Natural killer cell (primary cell): ENCODE results near the gene SCFD2. TPM values are rescaled to one million over a fixed set of nuclear protein-coding genes. Genes with fewer than 3 reads are reported as not detected.

Experiments
- ATAC-seq, 3 donors: fragments of 150-1000 bp in 2 of 3; fragments of 200-7000 bp in 1 of 3; cut with Tn5 transposase; 1 replicate in 1 of 3; 2 replicates in 2 of 3; pipeline ENCODE4 v1.10.0; 2021; ENCODE audit warnings: mild to moderate bottlenecking in 2 of 3, moderate library complexity in 2 of 3
- DNase-seq, 2 donors: peaks; one replicate each; pipeline versions ENCODE4 v3.0.0 to v3.0.0-alpha.2; 2013 to 2021; ENCODE audit warnings: mixed read lengths in 1 of 2
- H3K27ac ChIP-seq: one replicate; pipeline ENCODE4 v1.5.1; 2013; ENCODE audit warnings: mild to moderate bottlenecking, low read length
- H3K27me3 ChIP-seq: one replicate; pipeline ENCODE4 v1.6.1; 2013; ENCODE audit warnings: low read length; ENCODE audit not compliant: control insufficient read depth, insufficient read depth
- H3K36me3 ChIP-seq: one replicate; pipeline ENCODE4 v1.6.1; 2013; ENCODE audit warnings: low read length; ENCODE audit not compliant: control insufficient read depth, insufficient read depth
- H3K4me1 ChIP-seq: one replicate; pipeline ENCODE4 v1.6.1; 2013; ENCODE audit warnings: low read length; ENCODE audit not compliant: control insufficient read depth, insufficient read depth
- H3K4me3 ChIP-seq: one replicate; pipeline ENCODE4 v1.5.1; 2013; ENCODE audit warnings: low read length
- H3K9me3 ChIP-seq: one replicate; pipeline ENCODE4 v1.6.1; 2013; ENCODE audit warnings: low read length; ENCODE audit not compliant: control insufficient read depth, insufficient read depth
- H3K27ac Mint-ChIP-seq, 2 donors: one replicate each; pipeline ENCODE4 v1.8.0; 2022; ENCODE audit warnings: mild to moderate bottlenecking in 2 of 2, mixed read lengths in 2 of 2, moderate library complexity in 1 of 2
- H3K27me3 Mint-ChIP-seq, 2 donors: one replicate each; pipeline ENCODE4 v1.8.0; 2022; ENCODE audit warnings: low read depth in 2 of 2, mixed read lengths in 2 of 2
- H3K36me3 Mint-ChIP-seq: one replicate; pipeline ENCODE4 v1.8.0; 2022; ENCODE audit warnings: mixed read lengths
- H3K4me1 Mint-ChIP-seq, 2 donors: one replicate each; pipeline ENCODE4 v1.8.0; 2022; ENCODE audit warnings: mixed read lengths in 2 of 2
- H3K4me3 Mint-ChIP-seq: one replicate; pipeline ENCODE4 v1.8.0; 2022; ENCODE audit warnings: mild to moderate bottlenecking, moderate library complexity, mixed read lengths
- H3K9me3 Mint-ChIP-seq, 2 donors: one replicate each; pipeline ENCODE4 v1.8.0; 2022; ENCODE audit warnings: mixed read lengths in 2 of 2
- WGBS: methylation state at CpG from one replicate; pipeline ENCODE4 v1.1.7; 2013; ENCODE audit warnings: missing lambda C conversion rate; ENCODE audit not compliant: insufficient coverage; 5-methylcytosine and 5-hydroxymethylcytosine counted together
- intact Hi-C: fragments of 100-400 bp; cut with micrococcal nuclease; formaldehyde crosslinking; loops from one replicate; pipeline ENCODE4 v1.14.2; 2022
- total RNA-seq, 4 donors: library from RNA; stranded (reverse); fragments of 120-200 nt in 1 of 4; gene quantifications; one replicate each; pipeline versions ENCODE4 v1.2.3 to v1.2.4, GENCODE V29; 2013 to 2022
- TF ChIP-seq, protein P1 (sequence below): fragments of 200-600 bp; IDR thresholded peaks from one replicate; pipeline ENCODE4 v1.8.0; 2022; ENCODE audit warnings: antibody characterized with exemption

Gene SCFD2
- total RNA-seq, 3 donors from 2014 or later (not counting 1 experiment from before 2014, with no cell fraction given) = 26.4 to 29.4 (median 28.9) TPM

DNA sequence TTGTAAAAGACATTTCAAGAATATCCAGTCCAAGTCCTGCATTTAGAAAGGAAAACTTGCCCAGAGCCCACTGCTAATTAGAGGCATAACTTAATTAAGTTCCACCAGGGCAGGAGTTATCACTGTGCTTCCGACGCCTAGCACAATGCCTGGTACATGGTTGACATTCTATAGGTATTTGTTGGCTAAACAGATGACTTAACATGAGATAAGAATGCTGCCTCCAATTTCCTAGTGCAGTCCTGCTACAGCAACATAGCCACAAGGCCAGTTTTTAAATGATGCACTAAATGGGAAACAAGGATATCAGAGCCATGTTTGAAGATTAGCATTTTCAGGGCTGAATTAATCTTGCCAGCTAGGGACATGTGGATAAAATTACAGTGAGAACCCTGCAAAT is 339.6 kb downstream of the SCFD2 start:
- Mint-ChIP-seq H3K4me1 (peaks cover 0 to 6% of the 10 kb centered on the region in 2 donors), H3K27me3 (no peaks in the 10 kb centered on the region), H3K27ac (no peak overlapping the region), H3K36me3 (no peaks in the 10 kb centered on the region), H3K4me3 (no peak overlapping the region), H3K9me3 (no peaks in the 10 kb centered on the region)
- ATAC-seq = no peak
- H3K27me3 ChIP-seq = no peaks in the 10 kb centered on the region
- DNase-seq = no peak
- H3K4me1 ChIP-seq = no peaks in the 10 kb centered on the region
- intact Hi-C loops = no loop called here
- TF ChIP-seq, protein P1, sequence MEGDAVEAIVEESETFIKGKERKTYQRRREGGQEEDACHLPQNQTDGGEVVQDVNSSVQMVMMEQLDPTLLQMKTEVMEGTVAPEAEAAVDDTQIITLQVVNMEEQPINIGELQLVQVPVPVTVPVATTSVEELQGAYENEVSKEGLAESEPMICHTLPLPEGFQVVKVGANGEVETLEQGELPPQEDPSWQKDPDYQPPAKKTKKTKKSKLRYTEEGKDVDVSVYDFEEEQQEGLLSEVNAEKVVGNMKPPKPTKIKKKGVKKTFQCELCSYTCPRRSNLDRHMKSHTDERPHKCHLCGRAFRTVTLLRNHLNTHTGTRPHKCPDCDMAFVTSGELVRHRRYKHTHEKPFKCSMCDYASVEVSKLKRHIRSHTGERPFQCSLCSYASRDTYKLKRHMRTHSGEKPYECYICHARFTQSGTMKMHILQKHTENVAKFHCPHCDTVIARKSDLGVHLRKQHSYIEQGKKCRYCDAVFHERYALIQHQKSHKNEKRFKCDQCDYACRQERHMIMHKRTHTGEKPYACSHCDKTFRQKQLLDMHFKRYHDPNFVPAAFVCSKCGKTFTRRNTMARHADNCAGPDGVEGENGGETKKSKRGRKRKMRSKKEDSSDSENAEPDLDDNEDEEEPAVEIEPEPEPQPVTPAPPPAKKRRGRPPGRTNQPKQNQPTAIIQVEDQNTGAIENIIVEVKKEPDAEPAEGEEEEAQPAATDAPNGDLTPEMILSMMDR = no peak
- no peak overlapping the region for H3K4me3 ChIP-seq
- no peaks in the 10 kb centered on the region for H3K36me3 ChIP-seq
- WGBS = 100% methylated on average over 2 of the region's 2 CpGs
- H3K9me3 ChIP-seq = no peaks in the 10 kb centered on the region
- no peak overlapping the region for H3K27ac ChIP-seq

DNA sequence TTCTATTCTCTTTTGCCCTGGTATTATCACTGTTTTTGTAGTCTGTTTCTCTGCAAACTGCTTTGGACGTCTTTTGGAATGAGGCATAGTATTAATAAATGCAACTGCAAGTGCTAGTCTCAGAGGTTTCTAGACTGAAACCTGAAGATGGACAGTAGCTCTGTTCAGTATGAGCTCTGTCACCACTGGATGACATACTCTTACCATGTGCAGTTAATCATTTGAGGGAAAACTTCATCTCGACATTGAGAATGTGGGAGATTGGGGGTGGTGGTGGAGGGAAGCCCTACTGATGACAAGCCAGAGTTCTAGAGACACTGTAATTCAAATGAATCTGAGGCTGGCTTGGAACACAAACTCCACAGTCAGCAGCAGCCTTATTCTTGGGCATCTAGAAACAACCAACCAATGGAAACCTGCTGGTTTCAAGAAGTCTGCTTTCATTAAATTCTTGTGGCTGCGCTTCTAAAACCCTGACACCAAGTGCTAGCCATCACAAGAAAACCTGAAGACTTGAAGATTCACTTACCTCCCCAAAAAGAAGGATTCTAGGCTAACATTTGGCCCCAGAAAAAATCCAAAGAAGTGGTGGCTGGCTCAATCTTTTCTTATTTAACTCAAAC is 342.1 kb downstream of the SCFD2 start:
- DNase-seq (no peak), ATAC-seq (no peak)
- H3K9me3 Mint-ChIP-seq = no peaks in the 10 kb centered on the region
- no peaks in the 10 kb centered on the region for H3K36me3 Mint-ChIP-seq
- no peak overlapping the region for H3K4me3 Mint-ChIP-seq
- Histone ChIP-seq H3K27ac (no peak overlapping the region), H3K9me3 (no peaks in the 10 kb centered on the region), H3K4me3 (no peak overlapping the region), H3K27me3 (no peaks in the 10 kb centered on the region), H3K4me1 (no peaks in the 10 kb centered on the region), H3K36me3 (no peaks in the 10 kb centered on the region)
- H3K27ac Mint-ChIP-seq = no peak overlapping the region
- 96% methylated on average over 3 of the region's 3 CpGs for WGBS
- H3K4me1 Mint-ChIP-seq = peaks cover 0 to 5% of the 10 kb centered on the region in 2 donors
- no peaks in the 10 kb centered on the region for H3K27me3 Mint-ChIP-seq
- TF ChIP-seq, protein P1 = no peak
- intact Hi-C loops = no loop called here

DNA sequence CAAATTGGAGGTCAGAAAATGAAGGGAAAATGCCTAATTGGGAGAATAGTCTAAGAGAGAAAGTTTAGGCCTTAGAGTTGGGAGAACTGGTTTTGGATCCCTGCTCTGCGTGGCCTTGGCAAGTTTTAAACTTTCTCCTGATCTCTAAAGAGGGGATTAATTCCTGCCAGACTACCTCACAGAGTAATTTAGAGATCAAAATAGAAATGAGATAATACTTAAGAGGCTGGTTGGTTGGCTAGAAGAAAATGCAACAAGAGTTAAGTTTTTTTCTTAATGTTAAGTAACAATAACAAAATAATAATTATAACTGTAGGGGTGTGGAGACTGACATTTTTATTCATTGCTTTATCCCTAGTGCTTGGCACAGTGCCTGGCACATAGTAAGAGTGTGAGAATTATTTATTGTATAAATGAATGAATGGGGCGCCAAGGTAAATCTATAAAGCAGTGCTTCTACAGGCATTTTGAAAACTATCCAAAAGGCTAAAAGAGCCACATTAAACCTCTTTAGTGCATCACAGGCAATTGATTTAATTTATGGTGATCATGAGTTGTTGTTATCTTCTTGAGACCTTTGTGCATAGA is 343.3 kb downstream of the SCFD2 start:
- Histone ChIP-seq H3K4me1 (no peaks in the 10 kb centered on the region), H3K27ac (no peak overlapping the region), H3K9me3 (no peaks in the 10 kb centered on the region), H3K4me3 (no peak overlapping the region), H3K36me3 (no peaks in the 10 kb centered on the region), H3K27me3 (no peaks in the 10 kb centered on the region)
- ATAC-seq (no peak), DNase-seq (no peak)
- H3K36me3 Mint-ChIP-seq = no peaks in the 10 kb centered on the region
- no peaks in the 10 kb centered on the region for H3K9me3 Mint-ChIP-seq
- H3K27me3 Mint-ChIP-seq = no peaks in the 10 kb centered on the region
- no peak overlapping the region for H3K27ac Mint-ChIP-seq
- H3K4me3 Mint-ChIP-seq = no peak overlapping the region
- intact Hi-C loops = no loop called here
- TF ChIP-seq, protein P1 = no peak
- 88% methylated on average over 1 of the region's 2 CpGs for WGBS
- H3K4me1 Mint-ChIP-seq = peaks cover 0 to 5% of the 10 kb centered on the region in 2 donors
